NCI-H345 treated with DMSO at 0.1 percent for 48 hours (cell line): ENCODE measurements around the gene CCDC178.

Experiments
- DNase-seq: peaks from one replicate; lab custom pipeline; 2025; ENCODE audit not compliant: unreplicated experiment; lab: John Stamatoyannopoulos, UW

CCDC178 gene

DNA sequence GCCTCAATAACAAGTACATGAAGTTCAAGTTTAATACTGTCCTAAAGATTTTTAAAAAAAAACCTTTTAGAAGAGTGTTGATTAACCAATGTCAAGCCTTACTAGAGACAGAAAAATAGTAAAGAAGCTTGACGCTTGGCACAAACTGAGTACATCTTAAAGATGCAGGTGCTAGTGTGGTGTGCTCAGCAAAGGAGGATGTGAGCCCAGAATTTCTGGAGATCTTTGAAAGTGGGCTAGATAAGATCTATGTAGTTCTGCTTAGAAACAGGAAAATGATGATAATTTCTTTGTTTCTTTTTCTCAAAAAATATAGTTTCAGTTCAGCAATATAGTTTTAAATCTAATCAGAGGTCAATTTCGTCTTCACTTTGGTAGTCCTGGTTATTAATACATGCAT lies 549.4 kb downstream of the CCDC178 start:
- DNase-seq, result no peak

DNA sequence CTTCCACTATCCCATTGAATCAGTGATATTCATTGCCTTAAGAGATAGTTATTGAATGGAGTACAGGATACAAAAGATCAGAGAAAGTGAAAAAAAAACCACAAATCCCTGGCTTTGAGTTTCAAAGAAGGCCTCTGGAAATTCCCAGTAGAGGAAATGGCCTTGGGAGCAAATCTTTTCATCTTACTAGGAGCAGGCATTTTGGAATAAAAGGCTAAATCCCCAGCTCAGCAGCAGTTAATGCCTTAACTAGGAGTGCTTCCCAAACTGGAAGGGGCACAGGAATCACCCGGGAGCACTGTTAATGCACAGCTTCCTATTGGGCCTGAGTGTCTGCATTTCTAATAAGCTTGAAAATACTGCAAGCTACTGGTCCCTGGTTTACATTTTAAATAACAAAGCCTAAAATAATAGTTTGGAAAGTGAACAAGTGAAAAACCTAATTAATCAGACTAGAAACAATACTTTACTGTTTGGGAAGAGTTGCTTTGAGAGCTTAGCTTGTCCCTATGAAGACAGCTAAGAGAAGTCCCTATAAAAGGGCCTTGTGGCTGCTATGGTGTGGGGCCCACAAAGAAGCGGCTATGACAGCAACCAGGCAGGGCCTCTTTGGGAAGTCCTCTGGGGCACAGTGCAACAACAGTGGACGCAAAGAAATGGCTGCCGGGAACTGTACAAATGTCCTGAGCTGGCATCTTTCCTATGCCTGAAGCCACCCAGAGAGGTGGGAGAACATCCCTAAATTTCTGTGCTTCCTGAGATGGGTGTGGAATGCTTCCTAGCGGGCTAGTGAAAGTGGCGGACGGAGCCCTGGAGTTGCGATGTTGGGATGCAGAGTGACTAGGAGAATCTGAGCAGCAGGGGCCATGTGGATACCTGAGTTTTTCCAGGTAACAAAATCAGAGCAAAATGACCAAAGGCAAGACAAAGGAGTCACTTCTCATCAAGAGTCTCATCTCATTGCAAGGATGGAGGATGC lies 550.6 kb downstream of the CCDC178 start:
- no peak for DNase-seq

DNA sequence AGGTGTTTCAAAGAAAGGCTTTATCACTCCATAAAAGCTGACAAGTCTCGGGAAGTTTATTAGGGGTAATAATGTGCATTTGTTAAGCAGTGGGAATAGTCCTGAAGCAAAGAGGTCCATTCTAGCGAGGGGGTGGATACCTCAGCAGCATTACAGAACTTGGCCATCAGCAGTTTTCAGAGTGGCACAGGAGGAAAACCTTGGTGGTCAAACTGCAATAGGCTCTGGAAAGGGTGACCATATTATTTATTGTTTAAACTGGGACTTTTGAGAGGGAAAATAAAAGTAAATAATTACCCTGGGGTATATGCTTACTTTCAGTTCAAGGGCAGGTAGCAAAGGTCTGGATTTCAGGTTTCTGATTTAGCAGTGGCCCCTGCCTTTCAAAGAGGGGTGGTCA lies 552.2 kb downstream of the CCDC178 start:
- DNase-seq, result no peak
